ENCODE results near the gene EPB41L4A.

The EPB41L4A gene

GRCh38 chr5:112353678-112354077 lies 65.4 kb downstream of the EPB41L4A start:
- DNase-seq, result no peak

- no peak for DNase-seq
Observed at GRCh38 chr5:112351225-112351624, 67.9 kb downstream of the EPB41L4A start.

- DNase-seq, result no peak
Observed at GRCh38 chr5:112350626-112351025, 68.5 kb downstream of the EPB41L4A start.

- no peak for DNase-seq
Observed at GRCh38 chr5:112349371-112349770, 69.7 kb downstream of the EPB41L4A start.

GRCh38 chr5:112348915-112349314 lies 70.2 kb downstream of the EPB41L4A start:
- no peak for DNase-seq

- no peak for DNase-seq
Observed at GRCh38 chr5:112348387-112348786, 70.7 kb downstream of the EPB41L4A start.

GRCh38 chr5:112346411-112347044 lies 72.5 kb downstream of the EPB41L4A start:
- DNase-seq, result no peak

GRCh38 chr5:112344540-112344939 lies 74.5 kb downstream of the EPB41L4A start:
- DNase-seq, result no peak

GRCh38 chr5:112342389-112342788 lies 76.7 kb downstream of the EPB41L4A start:
- no peak for DNase-seq

- DNase-seq, result no peak
Observed at GRCh38 chr5:112339761-112340160, 79.3 kb downstream of the EPB41L4A start.

- no peak for DNase-seq
Observed at GRCh38 chr5:112338681-112339337, 80.3 kb downstream of the EPB41L4A start.

GRCh38 chr5:112333331-112333781 lies 85.7 kb downstream of the EPB41L4A start:
- no peak for DNase-seq

GRCh38 chr5:112331892-112332291 lies 87.2 kb downstream of the EPB41L4A start:
- no peak for DNase-seq

- no peak for DNase-seq
Observed at GRCh38 chr5:112329419-112330090, 89.5 kb downstream of the EPB41L4A start.

GRCh38 chr5:112323166-112323565 lies 95.9 kb downstream of the EPB41L4A start:
- no peak for DNase-seq

GRCh38 chr5:112320408-112320807 lies 98.7 kb downstream of the EPB41L4A start:
- no peak for DNase-seq

- no peak for DNase-seq
Observed at GRCh38 chr5:112318346-112318745, 100.7 kb downstream of the EPB41L4A start.

- DNase-seq, result no peak
Observed at GRCh38 chr5:112317866-112318265, 101.2 kb downstream of the EPB41L4A start.

- DNase-seq, result no peak
Observed at GRCh38 chr5:112316731-112317130, 102.3 kb downstream of the EPB41L4A start.

GRCh38 chr5:112316006-112316405 lies 103.1 kb downstream of the EPB41L4A start:
- no peak for DNase-seq

- no peak for DNase-seq
Observed at GRCh38 chr5:112312295-112313275, 106.5 kb downstream of the EPB41L4A start.

- DNase-seq, result no peak
Observed at GRCh38 chr5:112310746-112311145, 108.3 kb downstream of the EPB41L4A start.

GRCh38 chr5:112308608-112309007 lies 110.5 kb downstream of the EPB41L4A start:
- DNase-seq, result no peak
